Skin epidermis (tissue), 12 donors: ENCODE measurements around the gene IYD.
A peak's percentile ranks its signal among the peaks of the same experiment; 100 is the strongest.
"Not testable (repeated sequence)": the region's sequence is repeated elsewhere in the genome, so short reads cannot be mapped to it uniquely, and the experiment has no call there.

Experiments used
- H3K27ac ChIP-seq, 21 experiments: fragments of 200-600 bp; sonication (generic) in 11 of 21; one replicate each; pipeline ENCODE4 v1.5.0; 2020; ENCODE audit warnings: mild to moderate bottlenecking in 3 of 21, inconsistent platforms in 2 of 21, moderate library complexity in 2 of 21
- H3K4me3 ChIP-seq, 7 experiments: fragments of 200-600 bp; sonication (generic) in 2 of 7; one replicate each; pipeline ENCODE4 v1.5.0; 2020; ENCODE audit warnings: inconsistent platforms in 2 of 7, mild to moderate bottlenecking in 2 of 7, moderate library complexity in 1 of 7

Gene IYD

GRCh38 chr6:150347845-150348244 is 21.0 kb upstream of the IYD start:
- Histone ChIP-seq H3K4me3 (no peak overlapping the region), H3K27ac (no peak overlapping the region)

DNA sequence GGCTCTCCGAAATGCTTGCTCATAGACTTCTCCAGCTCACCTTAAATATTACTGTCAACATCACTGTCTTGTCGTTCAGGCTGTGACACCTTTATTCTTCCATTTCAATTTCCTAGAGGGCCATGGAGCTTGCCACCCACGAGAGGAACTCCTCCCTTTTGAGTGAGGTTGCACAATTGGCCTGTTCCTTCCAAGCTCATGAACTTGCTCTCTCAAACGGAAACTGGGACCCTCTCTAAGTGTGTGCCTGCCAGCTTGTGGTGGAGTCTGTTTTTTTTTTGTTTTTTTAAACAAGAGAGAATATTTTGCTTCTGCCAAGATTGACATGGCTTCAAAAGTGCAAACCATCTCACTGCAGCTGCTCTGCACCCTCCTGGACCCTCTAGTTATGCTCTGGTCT is 19.3 kb upstream of the IYD start:
- no peak overlapping the region for H3K4me3 ChIP-seq
- H3K27ac ChIP-seq, result no peak overlapping the region

DNA sequence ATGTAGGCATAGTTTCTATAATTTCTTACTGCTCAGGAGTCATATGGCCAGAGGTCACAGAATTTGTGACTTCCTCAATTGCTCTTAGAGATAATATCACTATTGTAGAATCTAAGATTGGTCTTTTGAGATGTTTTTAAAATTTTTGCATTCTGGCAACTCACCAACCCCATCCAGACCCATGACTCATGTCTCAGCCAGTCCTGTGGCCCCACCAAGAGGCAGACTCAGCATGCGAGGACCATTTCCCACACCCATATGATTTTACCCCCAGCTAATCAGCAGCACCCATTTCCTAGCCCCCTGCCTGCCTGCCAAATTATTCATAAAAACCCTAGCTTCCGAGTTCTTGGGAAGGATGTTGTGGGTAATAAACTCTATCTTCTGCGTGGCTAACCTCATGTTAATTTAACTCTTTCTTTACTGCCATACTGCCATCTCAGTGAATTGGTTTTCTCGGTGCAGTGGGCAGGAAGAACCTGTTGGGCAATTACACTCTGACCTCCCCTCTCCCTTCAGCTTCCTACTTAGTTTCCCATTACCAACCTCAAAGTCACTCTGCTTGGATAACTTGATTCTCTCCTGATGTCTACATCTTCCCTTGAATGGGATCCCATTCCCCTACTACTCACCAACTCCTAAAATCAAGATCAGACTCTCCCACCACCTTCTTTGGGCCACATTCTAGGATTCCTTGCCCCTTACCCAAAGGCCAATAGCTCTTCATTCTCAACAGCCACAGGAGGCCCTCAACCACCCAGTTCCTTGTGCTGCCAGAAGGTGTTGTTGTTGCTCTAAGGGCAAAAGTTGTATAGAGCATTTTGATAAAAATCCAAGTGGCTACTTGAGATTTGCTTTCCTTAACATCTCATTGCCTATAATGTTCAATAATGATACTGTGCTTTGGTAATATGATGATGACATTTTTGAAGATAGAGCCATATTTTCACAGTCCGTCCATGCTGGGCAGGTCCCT is 16.2 kb upstream of the IYD start:
- Histone ChIP-seq H3K27ac (no peak overlapping the region), H3K4me3 (no peak overlapping the region)

DNA sequence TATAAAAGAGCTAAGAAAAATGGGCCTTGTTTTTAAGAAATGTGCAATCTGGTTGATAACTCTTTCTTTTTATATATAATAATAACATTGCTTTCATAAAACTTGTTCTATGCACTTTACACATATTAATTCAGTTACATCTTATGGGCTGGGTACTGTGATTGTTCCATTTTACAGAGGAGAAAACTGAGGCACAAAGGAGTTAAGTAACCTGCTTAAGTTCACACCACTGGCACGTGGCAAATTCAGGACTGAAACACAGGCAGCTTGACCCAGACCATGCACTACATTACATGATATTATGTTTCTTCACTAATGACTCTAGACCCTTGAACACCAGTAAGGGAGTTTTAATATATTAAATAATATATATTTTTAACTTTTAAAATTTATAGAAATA is 15.4 kb upstream of the IYD start:
- Histone ChIP-seq H3K4me3 (no peak overlapping the region), H3K27ac (no peak overlapping the region)

- H3K4me3 ChIP-seq, result no peak overlapping the region
- no peak overlapping the region for H3K27ac ChIP-seq
Observed at GRCh38 chr6:150354754-150355571, 13.8 kb upstream of the IYD start.

DNA sequence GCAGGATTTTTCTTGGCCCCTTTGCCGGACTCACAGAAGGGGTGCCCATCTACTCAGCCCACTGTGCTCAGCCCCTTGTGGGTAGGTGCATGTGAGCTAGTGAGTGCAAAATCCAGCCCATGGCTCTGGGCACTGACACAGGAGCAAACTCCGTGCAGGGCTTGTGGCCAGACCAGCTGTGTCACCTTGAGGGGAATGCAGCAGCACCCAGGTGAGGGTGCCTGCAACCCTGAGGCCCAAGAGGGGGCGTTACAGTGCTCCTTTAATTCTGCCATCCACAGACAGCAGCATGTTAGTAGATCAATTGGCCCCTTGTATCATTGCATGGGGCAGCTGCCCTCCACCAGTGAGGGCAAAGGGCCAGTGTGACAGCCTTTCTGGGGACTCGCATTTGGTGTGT is 12.9 kb upstream of the IYD start:
- Histone ChIP-seq H3K27ac (no peak overlapping the region), H3K4me3 (no peak overlapping the region)

DNA sequence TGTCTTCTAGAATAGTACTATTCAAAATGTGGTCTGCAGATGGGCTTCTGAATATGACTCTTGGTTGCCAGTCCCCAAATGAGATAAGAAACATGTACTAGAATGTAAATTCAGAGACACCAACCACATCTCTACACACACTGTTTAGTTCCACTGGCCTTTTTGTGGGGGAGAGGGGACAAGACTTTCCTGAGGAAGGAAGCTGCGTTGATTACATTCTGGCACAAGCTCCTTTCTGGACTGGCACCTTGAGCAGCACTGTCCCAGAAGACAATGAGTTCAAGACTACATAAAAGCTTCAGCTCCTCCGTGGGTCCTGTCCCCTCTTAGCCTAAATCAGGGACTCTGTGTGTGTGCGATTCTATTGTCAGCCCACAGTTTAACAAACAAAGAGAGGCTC is 6.9 kb upstream of the IYD start:
- H3K4me3 ChIP-seq, result no peak overlapping the region
- H3K27ac ChIP-seq, result no peak overlapping the region

DNA sequence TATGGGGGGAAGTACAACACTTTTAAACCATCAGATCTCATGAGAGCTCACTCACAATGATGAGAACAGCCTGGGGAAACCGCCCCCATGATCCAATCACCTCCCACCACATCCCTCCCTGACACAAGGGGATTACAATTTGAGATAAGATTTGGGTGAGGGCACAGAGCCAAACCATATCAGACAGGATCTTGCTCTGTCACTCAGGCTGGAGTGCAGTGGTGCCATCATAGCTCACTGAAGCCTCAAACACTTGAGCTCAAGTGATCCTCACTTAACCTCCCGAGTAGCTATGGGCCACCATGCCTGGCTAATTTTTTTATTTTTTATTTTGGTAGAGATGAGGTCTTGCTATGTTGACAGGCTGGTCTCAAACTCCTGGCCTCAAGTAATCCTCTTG is 5.1 kb upstream of the IYD start:
- no peak overlapping the region for H3K27ac ChIP-seq
- no peak overlapping the region for H3K4me3 ChIP-seq

DNA sequence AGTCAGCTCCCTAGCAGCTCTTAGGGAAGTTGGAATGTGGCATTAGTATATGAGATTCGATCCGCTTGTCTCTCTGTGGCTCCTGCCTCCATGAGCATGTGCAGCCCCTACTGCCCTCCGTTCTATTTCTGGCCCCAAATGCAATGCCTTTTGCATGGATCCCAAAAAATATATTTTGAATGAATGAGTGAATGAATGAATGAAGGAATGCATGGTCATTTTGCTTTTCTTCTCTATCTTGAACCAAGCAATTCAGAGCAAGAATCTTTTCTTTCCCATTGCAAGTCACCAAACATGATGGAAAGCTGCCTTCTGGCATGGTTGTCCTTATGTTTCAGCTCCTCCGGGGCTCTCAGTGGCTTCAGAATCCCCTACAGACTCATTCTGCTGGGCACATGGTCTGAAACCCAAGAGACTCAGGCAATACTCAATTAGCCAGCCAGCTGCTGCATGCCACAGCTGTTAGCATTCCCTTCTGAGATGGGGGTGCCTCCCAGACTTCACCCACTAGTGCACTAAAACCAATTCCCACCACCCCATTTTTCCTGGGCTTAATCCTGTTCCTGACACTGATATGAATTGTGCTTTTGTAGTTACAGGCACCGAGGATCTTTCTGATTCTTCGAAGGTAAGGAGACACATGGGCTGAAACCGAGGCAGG is 2.6 kb upstream of the IYD start:
- no peak overlapping the region for H3K27ac ChIP-seq

DNA sequence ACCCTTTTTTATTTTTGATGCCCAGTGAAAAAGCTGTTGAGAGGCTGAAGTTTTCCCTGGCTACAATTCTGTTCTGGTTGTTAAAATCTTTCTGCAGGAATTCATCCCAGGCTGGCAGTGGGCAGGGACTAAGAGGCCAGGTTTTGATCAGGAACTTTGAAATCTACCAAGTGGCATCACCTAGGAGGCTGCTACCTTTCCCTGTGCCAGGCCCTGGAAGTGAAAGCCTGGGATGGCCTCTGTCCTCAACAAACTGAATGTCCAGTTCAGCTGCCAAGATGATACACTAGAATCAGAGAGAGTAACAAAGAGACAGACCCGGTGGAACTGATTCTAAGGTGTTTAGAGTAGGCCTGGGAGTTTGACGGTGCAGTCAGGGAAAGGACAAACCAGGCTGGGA is 596 bp downstream of the IYD start:
- Histone ChIP-seq H3K27ac (no peak overlapping the region), H3K4me3 (no peak overlapping the region)

More for the DNA sequence above, 2.6 kb upstream of the IYD start:
- H3K4me3 ChIP-seq, result no peak overlapping the region

GRCh38 chr6:150370112-150370511 is 1.3 kb downstream of the IYD start:
- no peak overlapping the region for H3K27ac ChIP-seq
- H3K4me3 ChIP-seq, result no peak overlapping the region

- no peak overlapping the region for H3K27ac ChIP-seq
- no peak overlapping the region for H3K4me3 ChIP-seq
Observed at GRCh38 chr6:150371356-150371755, 2.5 kb downstream of the IYD start.

DNA sequence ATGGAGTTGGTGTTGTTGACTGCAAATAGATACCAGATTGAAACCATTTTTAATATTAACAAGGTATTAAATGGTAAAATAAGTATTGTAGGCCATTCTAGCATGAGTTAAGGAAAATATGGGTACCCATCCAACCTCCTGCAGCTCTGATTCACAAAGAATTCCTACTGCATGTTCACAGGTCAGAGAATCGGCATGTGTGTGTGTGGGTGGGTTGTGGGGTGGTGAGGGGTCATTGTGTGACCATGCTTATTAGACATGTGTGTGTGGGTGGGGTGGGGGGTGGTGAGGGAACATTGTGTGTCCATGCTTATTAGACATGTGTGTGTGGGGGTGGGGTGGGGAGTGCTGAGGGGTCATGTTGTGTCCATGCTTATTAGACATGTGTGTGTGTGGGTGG is 3.2 kb downstream of the IYD start:
- Histone ChIP-seq H3K4me3 (no peak overlapping the region), H3K27ac (peak overlapping the region in 1 of 21 experiments; percentile 5)

- H3K4me3 ChIP-seq, result no peak overlapping the region
- H3K27ac ChIP-seq, result peak overlapping the region in 1 of 21 experiments; percentile 30
Observed at GRCh38 chr6:150373260-150373701, 4.5 kb downstream of the IYD start.

DNA sequence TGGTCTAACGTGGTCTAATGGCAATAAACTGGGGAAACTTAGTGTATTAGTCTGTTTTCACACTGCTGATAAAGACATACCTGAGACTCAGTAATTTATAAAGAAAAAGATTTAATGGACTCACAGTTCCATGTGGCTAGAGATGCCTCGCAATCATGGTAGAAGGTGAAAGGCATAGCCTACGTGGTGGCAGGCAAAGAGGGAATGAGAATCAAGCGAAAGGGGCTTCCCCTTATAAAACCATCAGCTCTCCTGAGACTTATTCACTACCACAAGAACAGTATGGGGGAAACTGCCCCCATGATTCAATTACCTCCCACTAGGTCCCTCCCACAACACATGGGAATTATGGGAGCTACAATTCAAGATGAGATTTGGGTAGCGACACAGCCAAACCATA is 5.5 kb downstream of the IYD start:
- H3K27ac ChIP-seq, H3K4me3 ChIP-seq: not testable (repeated sequence)

- H3K27ac ChIP-seq, result no peak overlapping the region
- no peak overlapping the region for H3K4me3 ChIP-seq
Observed at GRCh38 chr6:150377211-150377781, 8.5 kb downstream of the IYD start.

DNA sequence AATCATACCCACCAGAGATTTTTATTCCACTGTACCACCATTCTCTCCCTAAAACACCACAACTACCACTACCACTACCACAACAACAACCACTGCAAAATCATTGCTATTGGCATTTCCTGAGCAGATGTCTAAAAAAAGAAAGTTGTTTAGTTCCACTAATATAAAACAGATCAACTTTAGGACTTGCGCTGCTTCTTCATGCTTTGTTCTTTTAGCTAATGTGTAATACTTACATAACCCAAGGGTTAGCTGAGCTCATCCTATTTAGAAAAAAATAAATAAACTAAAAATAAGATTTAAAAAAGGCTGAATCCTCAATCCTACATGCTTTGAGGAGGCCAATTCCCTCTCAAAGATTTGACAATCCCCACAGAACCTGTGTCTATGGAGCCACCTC is 11.4 kb downstream of the IYD start:
- H3K27ac ChIP-seq, result peak overlapping the region in 3 of 21 experiments; percentile 18 to 63 (median 41)

DNA sequence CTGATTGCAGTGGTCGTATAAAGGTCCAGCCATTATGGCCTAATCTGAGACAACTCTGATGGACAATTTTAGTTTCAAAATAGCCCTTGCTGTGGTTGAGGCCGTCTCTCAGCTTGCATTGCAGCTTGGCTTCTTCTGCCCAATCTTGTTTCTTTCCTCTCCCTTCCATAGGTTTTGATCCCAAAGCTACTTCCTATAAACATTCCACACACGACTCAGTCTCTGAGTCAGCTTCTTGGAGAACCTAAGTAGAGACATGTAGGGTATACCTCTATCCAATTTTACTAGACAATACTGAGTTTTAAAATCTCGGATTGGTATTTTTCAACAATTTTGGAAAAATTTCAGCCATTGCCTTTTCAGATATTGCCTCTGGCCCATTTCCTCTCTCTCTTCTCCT is 13.4 kb downstream of the IYD start:
- Histone ChIP-seq H3K27ac (no peak overlapping the region), H3K4me3 (no peak overlapping the region)

More for the DNA sequence above, 11.4 kb downstream of the IYD start:
- H3K4me3 ChIP-seq, result no peak overlapping the region

GRCh38 chr6:150391414-150391813 is 22.6 kb downstream of the IYD start:
- Histone ChIP-seq H3K27ac (no peak overlapping the region), H3K4me3 (no peak overlapping the region)

- H3K27ac ChIP-seq, result no peak overlapping the region
- no peak overlapping the region for H3K4me3 ChIP-seq
Observed at GRCh38 chr6:150391890-150392289, 23.1 kb downstream of the IYD start.
